ENCODE measurements around the gene PDE3B. TPM values are rescaled to one million over a fixed set of nuclear protein-coding genes. Genes with fewer than 3 reads are reported as not detected.
"Not testable (repeated sequence)": the region's sequence is repeated elsewhere in the genome, so short reads cannot be mapped to it uniquely, and the experiment has no call there.

The PDE3B gene
- total RNA-seq, 1 donor from 2014 or later, result 26.9 TPM

GRCh38 chr11:14656536-14657457, 13.2 kb downstream of the PDE3B start:
- no peak for TF ChIP-seq CTCF (IDR thresholded peaks at IDR 0.05; ENCODE audit: unreplicated experiment)
- no peak for DNase-seq (ENCODE audit: low spot score, unreplicated experiment)
- Mint-ChIP-seq H3K36me3 (ENCODE audit: insufficient read depth) (peaks cover 19% of the 10 kb centered on the region), H3K9me3 (ENCODE audit: low read depth) (peaks cover 8% of the 10 kb centered on the region), H3K4me3 (ENCODE audit: low read depth) (no peak overlapping the region), H3K27me3 (no peaks in the 10 kb centered on the region), H3K27ac (no peak overlapping the region), H3K4me1 (ENCODE audit: low read depth) (peaks cover 12% of the 10 kb centered on the region)

GRCh38 chr11:14657841-14658240, 14.2 kb downstream of the PDE3B start:
- no peak overlapping the region for H3K4me3 Mint-ChIP-seq (ENCODE audit: low read depth)
- DNase-seq (ENCODE audit: low spot score, unreplicated experiment), result no peak
- H3K9me3 Mint-ChIP-seq (ENCODE audit: low read depth), result peaks cover 4% of the 10 kb centered on the region
- H3K36me3 Mint-ChIP-seq (ENCODE audit: insufficient read depth), result peaks cover 22% of the 10 kb centered on the region
- TF ChIP-seq CTCF (IDR thresholded peaks at IDR 0.05; ENCODE audit: unreplicated experiment), result no peak
- H3K4me1 Mint-ChIP-seq (ENCODE audit: low read depth), result peaks cover 12% of the 10 kb centered on the region
- no peak overlapping the region for H3K27ac Mint-ChIP-seq
- no peaks in the 10 kb centered on the region for H3K27me3 Mint-ChIP-seq

- not testable (repeated sequence) for DNase-seq (ENCODE audit: low spot score, unreplicated experiment); H3K27ac Mint-ChIP-seq; H3K4me1 Mint-ChIP-seq (ENCODE audit: low read depth); H3K27me3 Mint-ChIP-seq; H3K4me3 Mint-ChIP-seq (ENCODE audit: low read depth)
- Mint-ChIP-seq H3K9me3 (ENCODE audit: low read depth) (peaks cover 19% of the 10 kb centered on the region), H3K36me3 (ENCODE audit: insufficient read depth) (peaks cover 25% of the 10 kb centered on the region)
Measured at GRCh38 chr11:14664926-14665325, 21.3 kb downstream of the PDE3B start.

GRCh38 chr11:14667329-14667728, 23.7 kb downstream of the PDE3B start:
- Mint-ChIP-seq H3K36me3 (ENCODE audit: insufficient read depth) (peaks cover 11% of the 10 kb centered on the region), H3K4me1 (ENCODE audit: low read depth) (peaks cover 15% of the 10 kb centered on the region), H3K9me3 (ENCODE audit: low read depth) (peaks cover 15% of the 10 kb centered on the region)
- not testable (repeated sequence) for H3K27me3 Mint-ChIP-seq; H3K4me3 Mint-ChIP-seq (ENCODE audit: low read depth); H3K27ac Mint-ChIP-seq; DNase-seq (ENCODE audit: low spot score, unreplicated experiment)

- DNase-seq (ENCODE audit: low spot score, unreplicated experiment), result no peak
- H3K4me1 Mint-ChIP-seq (ENCODE audit: low read depth), result peaks cover 18% of the 10 kb centered on the region
- H3K27ac Mint-ChIP-seq, result no peak overlapping the region
- peaks cover 14% of the 10 kb centered on the region for H3K9me3 Mint-ChIP-seq (ENCODE audit: low read depth)
- H3K36me3 Mint-ChIP-seq (ENCODE audit: insufficient read depth), result peaks cover 7% of the 10 kb centered on the region
- no peak overlapping the region for H3K4me3 Mint-ChIP-seq (ENCODE audit: low read depth)
- no peak for TF ChIP-seq CTCF (IDR thresholded peaks at IDR 0.05; ENCODE audit: unreplicated experiment)
- H3K27me3 Mint-ChIP-seq, result no peaks in the 10 kb centered on the region
Measured at GRCh38 chr11:14668731-14669301, 25.2 kb downstream of the PDE3B start.

- H3K9me3 Mint-ChIP-seq (ENCODE audit: low read depth), result peaks cover 7% of the 10 kb centered on the region
- H3K4me3 Mint-ChIP-seq (ENCODE audit: low read depth), result no peak overlapping the region
- no peak for TF ChIP-seq CTCF (IDR thresholded peaks at IDR 0.05; ENCODE audit: unreplicated experiment)
- no peak overlapping the region for H3K27ac Mint-ChIP-seq
- DNase-seq (ENCODE audit: low spot score, unreplicated experiment), result no peak
- peaks cover 18% of the 10 kb centered on the region for H3K4me1 Mint-ChIP-seq (ENCODE audit: low read depth)
- no peaks in the 10 kb centered on the region for H3K27me3 Mint-ChIP-seq
- peaks cover 5% of the 10 kb centered on the region for H3K36me3 Mint-ChIP-seq (ENCODE audit: insufficient read depth)
Measured at GRCh38 chr11:14669499-14669898, 25.9 kb downstream of the PDE3B start.

All from progenitor cell of endocrine pancreas (in vitro differentiated cells).